GM11168 (cell line): ENCODE results near the gene LMO3.

ENCODE experiments used
- in situ Hi-C: fragments of 300-500 bp; cut with MboI; formaldehyde crosslinking; loops from one replicate; pipeline ENCODE4 v1.12.0; 2022; ENCODE audit warnings: low sequenced_read_pairs; ENCODE audit not compliant: unreplicated experiment

The LMO3 gene

DNA sequence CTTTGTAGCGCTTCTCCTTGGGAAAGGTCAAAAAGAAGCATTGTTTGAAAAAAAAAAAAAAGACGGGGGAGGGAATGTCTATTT is at the start of gene LMO3:
Gene LMO3, minus strand, starts transcription at position 46 of the 84 bp plus-strand sequence. CDS start 5,302 bp downstream, outside the sequence.
- in situ Hi-C loops = no loop called here

DNA sequence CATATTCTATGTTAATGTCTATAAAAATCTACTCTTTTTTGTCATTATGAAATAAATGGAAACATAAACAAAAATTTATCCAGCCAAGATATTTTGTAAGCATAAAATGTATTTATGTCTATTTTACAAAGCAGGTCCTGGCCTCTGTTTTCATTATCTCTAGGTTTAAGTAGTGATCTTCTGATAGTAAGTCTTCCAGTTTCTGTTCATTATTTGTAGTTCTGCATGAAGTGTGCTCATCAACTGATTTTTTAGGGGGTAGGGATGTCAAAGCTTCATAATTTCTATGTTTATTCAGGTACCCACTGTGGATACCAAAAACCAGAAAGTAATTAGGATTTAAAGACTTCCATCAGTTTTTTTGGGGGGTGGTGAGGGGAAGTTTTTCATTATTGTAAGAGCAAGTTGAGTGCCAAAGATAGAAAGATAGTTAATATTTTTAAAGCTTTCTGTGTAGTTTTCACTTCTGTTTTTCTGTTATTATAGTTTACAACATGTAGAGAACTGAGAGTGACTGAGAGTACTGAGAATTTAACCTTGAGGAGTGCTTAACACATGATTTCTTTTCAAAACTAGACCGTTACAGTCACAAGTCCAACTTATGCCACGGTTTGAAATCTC is 30.6 kb upstream of the LMO3 start:
- in situ Hi-C loops = no loop called here

DNA sequence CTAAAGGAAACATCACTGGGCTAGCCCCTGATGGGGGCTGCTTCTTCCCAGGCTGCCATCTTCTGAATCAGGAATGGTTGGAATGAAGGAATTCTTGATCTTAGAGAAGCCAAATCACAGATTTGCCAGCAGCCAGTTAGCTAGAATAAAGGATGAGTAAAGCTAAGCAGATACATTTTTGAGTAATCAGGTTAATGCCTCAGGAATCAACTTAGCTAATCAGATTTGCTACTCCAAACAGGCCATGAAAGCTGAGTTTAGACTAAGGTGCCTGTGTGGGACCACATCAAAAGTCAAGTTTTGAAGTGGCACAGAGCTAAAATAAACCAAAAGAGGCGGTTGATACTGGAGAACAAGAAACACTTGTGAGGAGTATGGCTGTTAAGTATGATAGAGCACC is 28.8 kb upstream of the LMO3 start:
- in situ Hi-C loops = no loop called here

DNA sequence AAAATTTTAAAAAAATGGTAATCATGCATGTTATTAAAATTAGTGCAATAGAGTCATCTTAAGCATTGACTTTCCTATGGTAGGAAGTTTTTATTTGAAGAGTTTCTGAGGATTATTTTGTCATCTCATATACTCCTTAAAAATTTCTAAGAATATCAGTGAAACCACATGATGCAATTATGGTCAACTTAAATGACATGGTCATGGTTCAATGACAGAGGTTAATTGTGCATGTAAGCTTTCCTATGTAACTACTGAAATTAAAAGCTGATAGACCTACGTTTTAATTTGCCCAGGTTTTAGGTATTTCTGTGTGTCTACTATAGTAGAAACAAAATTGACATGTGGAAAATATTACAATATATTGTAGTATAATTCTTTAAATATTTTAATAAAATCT is 21.0 kb upstream of the LMO3 start:
- in situ Hi-C loops = no loop called here

DNA sequence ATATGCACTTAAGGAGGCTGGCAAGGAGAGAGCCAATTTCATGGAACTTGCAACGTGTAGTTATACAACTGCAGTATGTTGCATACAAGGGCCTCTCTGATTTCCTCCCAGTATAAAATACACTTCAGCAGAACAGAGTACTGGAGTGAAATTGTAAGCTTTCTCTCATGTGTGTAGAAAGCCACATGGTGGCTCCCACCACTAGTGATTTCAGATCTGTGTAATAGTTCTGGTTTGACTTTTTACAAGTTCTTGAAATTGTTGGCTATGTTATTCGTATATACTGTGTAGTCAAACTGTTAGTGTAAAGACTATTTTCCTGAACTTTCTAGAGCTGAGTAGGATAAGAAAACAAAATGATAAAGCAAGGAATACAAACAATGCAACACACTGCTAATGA is 16.4 kb upstream of the LMO3 start:
- in situ Hi-C loops = no loop called here

DNA sequence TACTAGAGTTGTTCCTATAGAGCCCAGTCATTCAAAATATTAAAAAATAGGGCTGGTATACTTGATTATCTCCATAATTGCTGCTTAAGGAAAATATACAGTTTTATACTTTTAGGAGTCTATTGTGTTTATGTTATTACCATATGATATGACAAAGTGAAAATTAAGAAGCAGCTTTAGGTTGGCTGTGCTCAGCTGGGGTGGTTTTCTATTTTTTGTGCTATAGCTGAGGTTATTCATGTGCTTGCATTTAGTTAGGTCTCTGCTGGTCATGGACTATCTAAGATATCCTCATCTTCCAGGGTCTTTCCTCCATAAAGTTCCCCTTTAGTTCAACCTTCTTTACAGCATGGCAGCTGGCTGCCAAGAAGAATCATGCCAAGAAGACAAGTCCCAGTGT is 13.6 kb upstream of the LMO3 start:
- in situ Hi-C loops = no loop called here

DNA sequence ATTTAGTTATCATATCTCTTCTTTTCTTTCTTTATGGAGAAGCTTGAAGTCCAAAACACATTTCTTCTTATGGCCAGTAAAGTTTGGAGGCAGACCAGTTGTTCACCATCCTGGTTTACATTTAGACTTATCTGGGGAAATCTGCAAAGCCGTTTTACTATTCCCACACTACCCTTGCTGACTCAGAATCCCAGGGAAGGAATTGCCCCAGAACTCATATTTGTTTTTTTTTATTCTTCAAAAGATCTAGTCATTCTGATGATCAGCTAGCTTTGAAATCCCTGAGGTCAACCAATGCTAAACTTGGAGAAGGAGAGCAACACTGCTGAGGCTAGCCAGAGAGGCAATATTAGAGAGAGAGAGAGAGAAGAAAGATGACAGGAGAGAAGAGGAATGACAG is 12.3 kb upstream of the LMO3 start:
- in situ Hi-C loops = no loop called here

DNA sequence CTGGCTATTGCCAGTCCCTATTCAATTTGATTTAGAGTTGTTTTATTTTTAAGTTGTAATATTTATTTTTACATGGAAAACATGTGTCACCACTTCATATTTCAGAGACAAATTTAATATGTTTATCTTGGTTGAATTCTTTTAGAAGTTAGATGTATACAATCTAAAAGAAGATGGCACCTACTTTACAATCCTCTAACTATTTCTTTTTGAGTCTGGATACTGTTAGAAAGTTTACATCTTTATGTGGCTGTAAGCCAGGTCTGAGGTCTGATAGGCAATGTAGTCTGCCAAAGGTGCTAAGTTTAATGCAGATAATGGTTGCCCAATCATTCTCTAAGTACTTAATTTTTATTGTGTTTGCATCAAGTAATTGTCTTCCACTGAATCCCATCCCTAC is 7.2 kb upstream of the LMO3 start:
- in situ Hi-C loops = no loop called here

DNA sequence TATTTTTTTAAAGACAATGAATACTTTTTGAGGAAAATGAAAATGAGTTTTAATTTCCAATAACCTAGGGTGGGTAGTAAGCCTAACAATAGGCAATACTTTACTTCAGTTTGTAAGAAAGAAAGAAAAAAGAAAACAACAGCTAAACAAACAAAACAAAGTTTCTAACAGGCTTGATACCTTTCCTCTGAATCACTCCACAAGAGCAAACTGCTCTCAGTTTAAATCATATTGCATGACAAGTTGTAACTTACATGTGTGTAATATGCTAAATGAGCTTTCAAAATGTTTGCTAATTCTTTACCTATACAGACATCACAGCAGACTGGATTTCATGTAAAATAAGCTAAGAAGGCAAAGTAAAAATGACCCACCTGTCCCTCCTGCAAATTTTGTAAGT is 6.7 kb upstream of the LMO3 start:
- in situ Hi-C loops = no loop called here

DNA sequence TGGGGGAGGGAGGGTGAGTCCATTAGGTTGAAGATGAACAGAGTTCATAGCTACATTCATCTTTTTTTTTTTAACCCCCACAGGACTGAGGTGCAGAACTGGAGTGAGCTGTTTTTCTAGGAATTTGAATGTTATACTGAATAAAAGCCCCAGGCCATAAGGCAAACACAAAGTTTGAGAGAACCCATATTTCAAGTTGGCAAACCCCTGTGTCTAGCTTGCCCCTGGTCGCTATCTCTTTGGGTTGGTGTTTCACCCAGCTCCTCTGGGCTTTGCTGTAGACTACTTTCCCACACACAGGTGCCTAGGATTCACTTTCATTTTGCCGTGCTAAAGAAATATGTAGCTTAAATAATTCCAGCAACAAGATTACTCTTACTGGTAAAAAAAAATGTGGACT is 5.2 kb upstream of the LMO3 start:
- in situ Hi-C loops = no loop called here

DNA sequence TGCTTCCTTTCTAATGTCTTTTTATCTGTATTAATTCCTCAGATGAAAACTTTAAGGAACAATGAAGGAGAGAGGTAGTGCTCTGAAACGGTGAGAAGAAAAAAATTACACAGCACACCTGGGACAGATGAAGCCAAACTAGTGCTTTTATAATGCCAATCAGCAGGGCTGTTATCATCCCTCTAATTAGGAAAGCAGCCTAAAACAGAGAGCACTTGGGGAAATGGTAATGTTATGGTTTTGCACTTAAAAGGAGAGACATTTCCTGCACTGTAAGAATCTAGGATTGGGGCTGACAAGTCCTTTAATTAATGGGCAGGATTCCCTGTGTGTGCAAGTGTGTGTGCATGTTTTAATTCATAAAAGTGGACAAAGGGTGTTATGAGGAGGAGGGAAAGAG is 4.8 kb upstream of the LMO3 start:
- in situ Hi-C loops = no loop called here

DNA sequence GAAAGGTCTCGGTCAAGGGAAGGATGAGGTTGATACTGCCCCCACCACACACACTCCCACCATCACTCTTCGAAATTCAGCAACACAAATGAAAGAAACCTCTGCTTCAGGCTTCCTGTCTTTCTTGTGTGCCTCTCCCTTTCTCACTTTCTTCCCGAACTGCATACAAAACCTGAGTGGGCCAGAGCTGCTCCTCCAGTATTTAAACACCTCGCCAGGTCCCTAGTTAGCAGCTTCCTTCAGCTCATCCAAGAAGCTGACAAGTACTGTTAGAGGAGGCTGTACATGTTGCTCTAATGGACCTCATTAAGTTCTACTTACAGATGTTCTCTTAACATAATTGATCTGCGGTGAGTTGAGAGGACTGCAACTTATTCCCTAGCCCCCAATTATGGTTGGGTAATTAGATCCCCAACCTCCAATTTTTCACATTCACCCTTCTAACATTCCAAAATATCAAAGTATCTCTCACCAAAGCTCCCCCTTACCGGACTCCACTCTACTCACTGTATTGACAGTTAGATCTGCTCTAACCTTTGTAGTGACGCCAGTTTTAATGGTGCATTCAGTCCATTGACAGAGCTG is 4.1 kb upstream of the LMO3 start:
- in situ Hi-C loops = no loop called here

DNA sequence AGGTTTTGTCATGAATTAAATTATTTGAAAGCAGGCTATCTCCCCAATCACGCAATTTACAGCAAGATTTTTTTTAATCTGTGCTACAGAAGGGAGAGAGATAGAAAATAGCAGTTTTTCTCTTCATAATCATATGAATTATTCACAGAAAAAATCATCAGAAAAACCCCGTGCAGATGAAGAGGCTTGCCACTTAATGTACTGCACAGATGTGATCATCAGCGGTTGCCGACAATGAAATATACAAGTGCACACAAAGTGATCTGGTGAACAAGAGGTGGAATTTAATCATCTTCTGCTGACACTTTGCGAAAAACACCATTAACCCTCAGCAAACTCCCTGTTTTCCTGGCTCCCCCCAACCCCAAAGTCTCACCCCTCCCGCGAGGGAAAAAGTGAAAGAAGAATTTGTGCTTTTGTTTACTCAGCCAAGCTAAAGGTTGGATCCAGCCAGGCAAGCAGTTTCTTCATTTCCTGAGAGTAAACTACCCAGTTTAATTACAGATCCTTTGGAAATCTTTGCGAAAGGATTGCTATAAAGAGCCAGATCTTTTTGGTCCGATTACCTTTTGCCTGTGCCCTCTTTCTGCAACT is 3.1 kb upstream of the LMO3 start:
- in situ Hi-C loops = no loop called here

DNA sequence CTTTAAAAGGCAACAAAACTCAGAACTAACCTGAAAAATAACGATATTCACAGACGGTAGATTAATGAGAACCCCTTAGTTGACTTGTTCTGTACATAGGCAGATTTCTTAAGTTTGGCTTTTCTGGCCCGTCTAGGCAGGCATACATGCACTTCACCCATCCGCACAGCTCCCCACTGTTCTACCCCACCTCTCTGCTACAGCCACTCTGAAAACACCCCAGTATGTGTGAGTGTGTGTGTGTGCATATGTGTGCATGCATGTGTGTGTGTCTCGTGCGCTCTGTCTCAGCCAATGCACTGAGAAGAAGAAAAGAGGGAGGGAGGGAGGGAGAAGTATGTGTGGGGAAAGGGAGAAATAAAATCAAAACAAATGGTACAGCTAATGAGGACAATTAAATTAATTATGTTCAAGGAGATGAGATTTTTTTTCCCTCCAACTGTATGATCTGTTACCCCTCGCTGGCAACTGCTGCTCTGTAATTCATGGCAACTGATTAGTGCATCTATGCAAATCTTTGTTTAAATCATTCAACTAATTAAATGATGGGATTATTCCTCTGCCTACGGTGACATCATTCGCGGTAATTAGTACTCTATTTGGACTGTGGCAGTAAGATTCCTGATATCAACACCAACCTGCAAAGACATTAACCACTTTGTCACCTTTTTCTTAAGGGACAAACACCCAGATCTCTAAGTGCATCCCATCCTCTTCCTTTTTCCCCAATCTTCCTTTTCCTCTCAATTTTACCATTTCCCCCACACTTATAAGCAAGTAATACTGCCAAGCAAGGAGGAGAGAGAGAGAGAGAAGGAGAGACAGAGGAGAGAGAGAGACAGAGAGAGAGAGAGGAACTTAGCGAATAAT is 2.2 kb upstream of the LMO3 start:
- in situ Hi-C loops = no loop called here

DNA sequence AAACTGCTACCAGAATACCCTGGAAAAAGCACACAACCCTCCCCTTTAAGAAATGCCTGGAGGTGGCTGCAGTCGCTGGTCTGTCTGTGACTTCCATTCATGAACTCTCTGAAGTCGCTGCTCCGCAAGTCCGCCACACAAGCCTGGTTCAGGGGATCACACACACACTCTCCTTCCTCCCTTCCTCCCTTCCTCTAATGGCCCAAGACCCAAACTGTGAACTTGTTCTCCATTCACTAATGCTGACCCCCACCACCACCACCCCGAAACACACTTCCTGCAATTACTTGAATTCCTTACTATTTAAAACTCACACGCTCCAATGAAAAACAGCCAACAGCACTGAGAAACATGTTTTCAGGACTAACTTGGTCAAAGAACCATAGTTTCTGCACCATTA is 1.0 kb upstream of the LMO3 start:
- in situ Hi-C loops = no loop called here

DNA sequence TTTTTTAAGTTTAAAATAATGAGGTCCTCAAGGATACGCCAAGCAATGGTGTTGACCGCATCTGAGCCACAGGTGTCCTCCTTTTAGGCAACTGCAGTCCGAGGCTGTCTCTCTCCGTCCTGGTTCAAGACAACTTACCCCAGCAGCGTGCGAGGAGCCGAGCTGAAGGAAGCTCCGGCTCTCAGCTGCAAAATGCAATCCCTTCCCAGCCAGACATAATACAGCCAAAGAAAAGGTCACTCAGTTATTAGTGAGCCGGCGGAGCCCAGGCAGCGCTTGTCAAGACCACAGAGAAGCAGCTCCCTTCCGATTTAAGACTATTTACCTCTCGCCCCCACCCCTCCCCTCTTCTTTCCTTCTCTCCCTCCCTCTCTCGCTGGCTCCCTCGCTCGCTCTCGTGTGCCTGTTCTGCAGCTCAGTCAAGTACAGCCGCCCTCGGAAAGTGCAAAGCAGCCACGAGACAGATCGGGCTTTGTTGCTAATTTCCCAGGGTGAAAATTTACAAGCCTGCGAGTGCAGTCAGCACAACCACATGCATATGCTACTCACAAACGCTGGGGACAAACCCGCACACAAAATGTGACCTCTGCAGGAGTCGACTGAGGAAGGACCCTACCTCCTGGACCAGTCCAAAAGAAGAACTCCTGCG is 363 bp upstream of the LMO3 start:
- in situ Hi-C loops = no loop called here

DNA sequence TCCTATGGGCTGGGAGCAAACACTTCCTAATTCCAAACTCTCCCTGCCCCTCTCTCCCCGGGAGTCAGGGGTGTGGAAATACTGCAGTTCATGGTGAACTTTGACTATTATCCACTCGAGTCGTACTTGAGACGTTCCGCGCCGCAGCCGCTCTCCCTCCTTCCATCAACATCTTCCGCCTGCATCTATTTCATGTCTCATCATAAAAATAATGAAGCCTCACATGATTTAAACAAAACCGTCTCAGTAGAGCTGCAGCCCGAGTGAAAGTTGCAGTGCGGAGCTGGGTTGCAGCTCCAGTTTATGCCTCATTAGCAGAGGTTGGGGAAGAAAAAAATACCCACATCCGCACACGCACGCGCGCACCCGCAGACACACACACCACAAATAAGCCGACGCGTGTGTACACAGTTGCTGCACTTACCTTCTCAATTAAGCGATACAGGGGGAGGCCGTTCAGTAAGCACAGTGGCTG is 283 bp downstream of the LMO3 start:
- in situ Hi-C loops = no loop called here

DNA sequence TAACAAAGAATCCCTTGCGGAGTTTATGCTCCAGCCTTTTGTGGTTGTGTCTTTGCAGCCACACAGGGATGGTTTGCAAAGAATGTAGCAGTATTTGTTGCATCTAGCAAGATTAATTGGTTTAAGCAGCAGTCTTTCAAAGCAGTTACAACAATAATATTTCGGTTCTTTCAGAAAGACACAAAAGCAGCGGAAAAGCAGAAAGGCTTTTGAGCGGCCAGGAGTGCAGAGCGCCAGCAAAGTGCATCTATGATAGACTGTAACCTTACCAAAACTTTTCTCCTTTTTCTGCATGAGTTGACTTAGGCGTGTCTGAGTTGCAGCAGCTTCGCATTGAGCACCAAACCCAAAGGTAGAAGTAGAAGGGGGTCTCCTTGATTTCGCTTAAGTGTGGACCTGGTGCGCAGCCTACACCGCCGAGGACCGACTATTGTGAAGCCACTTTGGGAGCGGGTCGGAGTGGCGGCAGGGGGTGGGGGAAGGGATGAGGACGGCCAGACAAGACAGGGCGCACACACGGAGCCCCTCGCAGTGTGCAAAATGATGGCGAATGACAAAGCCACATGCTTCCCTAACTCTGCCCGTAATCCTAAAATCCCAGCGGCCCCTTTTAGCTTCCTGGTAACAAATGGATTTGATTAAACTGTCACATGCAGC is 1.2 kb downstream of the LMO3 start:
- in situ Hi-C loops = no loop called here

DNA sequence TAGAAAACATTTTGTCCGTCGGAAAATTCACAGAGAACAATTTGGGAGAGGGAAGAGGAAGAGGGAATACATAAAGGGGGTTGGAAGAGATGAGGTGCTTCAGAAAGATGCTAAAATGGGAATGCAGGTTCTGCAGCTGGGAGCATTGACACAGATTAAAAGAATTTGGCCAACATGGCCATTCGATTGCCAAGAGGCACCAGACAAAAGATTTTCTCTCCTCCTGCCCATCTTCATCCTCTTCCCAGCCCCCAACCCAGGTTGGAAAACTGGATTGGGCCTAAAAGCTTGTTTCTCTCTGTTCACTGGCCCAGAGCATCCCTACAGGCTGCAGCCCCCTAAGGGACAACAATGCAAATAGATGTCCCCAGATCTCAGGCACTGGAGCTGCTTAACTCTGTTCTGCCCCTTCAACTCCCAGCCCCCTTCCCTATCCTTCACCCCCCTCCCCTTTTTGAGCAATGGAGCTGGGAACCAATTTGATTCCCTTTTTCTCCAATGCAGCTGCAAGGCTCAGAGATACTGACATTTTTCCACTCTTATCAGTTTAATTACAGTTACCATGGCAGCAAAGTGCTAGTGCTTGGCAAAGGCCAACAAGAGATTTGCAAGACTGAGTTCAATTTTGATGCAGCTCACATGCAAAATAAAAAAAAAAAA is 1.9 kb downstream of the LMO3 start:
- in situ Hi-C loops = no loop called here

DNA sequence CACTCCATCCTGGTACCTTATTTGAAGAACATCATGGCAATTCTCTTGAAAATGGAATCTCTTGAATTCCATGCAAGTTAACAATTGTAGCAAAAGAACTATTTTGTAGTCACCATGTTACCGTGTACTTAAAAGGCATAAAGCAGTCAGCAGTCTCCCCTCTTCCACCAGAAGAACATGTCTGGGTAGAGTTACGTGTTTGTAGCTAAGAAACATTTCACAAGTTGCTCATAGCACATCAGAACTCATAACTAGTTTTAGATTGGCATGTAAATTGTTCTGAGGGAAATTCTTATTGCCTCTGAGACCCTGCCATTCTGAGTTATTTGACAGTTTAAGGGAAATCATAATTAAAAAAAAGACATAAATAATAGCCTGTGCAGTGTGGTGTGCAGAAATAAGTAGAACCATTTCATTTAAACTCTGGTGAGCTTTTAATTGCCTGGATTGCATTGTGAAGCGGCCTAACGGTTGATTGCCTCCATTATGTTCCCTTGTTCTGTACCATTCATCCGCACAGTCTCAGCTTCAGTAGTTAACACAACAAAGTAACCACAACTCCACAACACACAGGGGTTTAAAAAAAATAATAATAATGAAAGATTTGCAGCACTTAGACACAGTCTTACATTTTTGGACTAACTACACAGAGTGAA is 2.6 kb downstream of the LMO3 start:
- in situ Hi-C loops = no loop called here
